ENCODE results near the gene RBBP8NL. TPM values are rescaled to one million over a fixed set of nuclear protein-coding genes. Genes with fewer than 3 reads are reported as not detected.

The RBBP8NL gene
- total RNA-seq, 1 experiment from 2014 or later = 1.5 TPM

- CTCF ChIA-PET = interaction anchor here (0.7 to 5.7 kb wide), 8 partner anchors 9 to 294 kb away, joined by 3 to 21 read pairs (median 3); partner anchors contain the start of gene RPS21
- Mint-ChIP-seq H3K36me3 (no peaks in the 10 kb centered on the region), H3K9me3 (peaks cover 9% of the 10 kb centered on the region; the same call in 1 of the 2 replicates), H3K4me3 (no peak overlapping the region), H3K27me3 (ENCODE audit: low read depth) (no peaks in the 10 kb centered on the region), H3K27ac (peak overlapping the region; percentile 89), H3K4me1 (no peaks in the 10 kb centered on the region)
- peak; percentile 42 for ATAC-seq
- TF ChIP-seq ZNF263 (CRISPR knock-in tag; IDR thresholded peaks at IDR 0.05; ENCODE audit: low read depth) = peak; percentile 83
- no peak for TF ChIP-seq NR2C2 (CRISPR knock-in tag; IDR thresholded peaks at IDR 0.05)
- POLR2A ChIA-PET = no interaction called here
- no peak for DNase-seq (ENCODE audit: low spot score)
These were observed 31.8 kb downstream of the RBBP8NL start for GRCh38 chr20:62395311-62396242.

GRCh38 chr20:62394248-62395245, 32.8 kb downstream of the RBBP8NL start:
- Mint-ChIP-seq H3K27ac (no peak overlapping the region), H3K9me3 (peaks cover 9% of the 10 kb centered on the region; the same call in 1 of the 2 replicates), H3K4me3 (no peak overlapping the region), H3K36me3 (no peaks in the 10 kb centered on the region), H3K4me1 (no peaks in the 10 kb centered on the region), H3K27me3 (ENCODE audit: low read depth) (no peaks in the 10 kb centered on the region)
- ChIA-PET POLR2A (no interaction called here), CTCF (interaction anchor here (0.7 to 5.7 kb wide), 11 partner anchors 8 to 397 kb away, joined by 3 to 21 read pairs (median 4); partner anchors contain the start of gene RPS21)
- ATAC-seq (no peak), DNase-seq (ENCODE audit: low spot score) (no peak)
- TF ChIP-seq FOXP1 (CRISPR knock-in tag; IDR thresholded peaks at IDR 0.05; ENCODE audit: borderline replicate concordance) = no peak
- TF ChIP-seq ZNF219 (CRISPR knock-in tag; IDR thresholded peaks at IDR 0.05; ENCODE audit: borderline replicate concordance) = no peak
- no peak for TF ChIP-seq MXD4 (CRISPR knock-in tag; IDR thresholded peaks at IDR 0.05; ENCODE audit: borderline replicate concordance)
- no peak for TF ChIP-seq CDX4 (CRISPR knock-in tag; IDR thresholded peaks at IDR 0.05; ENCODE audit: borderline replicate concordance)
- TF ChIP-seq ATF1 (CRISPR knock-in tag; IDR thresholded peaks at IDR 0.05) = no peak
- no peak for TF ChIP-seq CBFB (CRISPR knock-in tag; IDR thresholded peaks at IDR 0.05; ENCODE audit: low read depth)
- TF ChIP-seq MYBL2 (CRISPR knock-in tag; IDR thresholded peaks at IDR 0.05) = no peak
- no peak for TF ChIP-seq NFE2L1 (CRISPR knock-in tag; IDR thresholded peaks at IDR 0.05)
- TF ChIP-seq PREB (CRISPR knock-in tag; IDR thresholded peaks at IDR 0.05; ENCODE audit: borderline replicate concordance) = no peak
- TF ChIP-seq JAZF1 (CRISPR knock-in tag; IDR thresholded peaks at IDR 0.05) = no peak
- no peak for TF ChIP-seq FOXJ3 (CRISPR knock-in tag; IDR thresholded peaks at IDR 0.05; ENCODE audit: borderline replicate concordance)
- no peak for TF ChIP-seq KAT7 (CRISPR knock-in tag; IDR thresholded peaks at IDR 0.05; ENCODE audit: borderline replicate concordance)
- TF ChIP-seq ERG (CRISPR knock-in tag; IDR thresholded peaks at IDR 0.05) = no peak
- TF ChIP-seq NR3C1 (CRISPR knock-in tag; conservative IDR thresholded peaks at IDR 0.05; ENCODE audit: low read depth) = no peak
- TF ChIP-seq TEAD1 (CRISPR knock-in tag; IDR thresholded peaks at IDR 0.05) = no peak

Data from WTC11 (cell line).